H1 (cell line): ENCODE measurements around the gene TAF4.

Experiments used
- CTCF ChIP-seq, 3 experiments: IDR thresholded peaks; 1 replicate in 2 of 3; 2 replicates in 1 of 3; pipeline versions ENCODE4 v1.5.1 to v1.6.1; 2011; ENCODE audit warnings: low read length in 3 of 3, mild to moderate bottlenecking in 3 of 3, inconsistent platforms in 2 of 3, low read depth in 1 of 3, moderate library complexity in 1 of 3; ENCODE audit not compliant: insufficient read depth in 1 of 3; ENCODE audit errors: control extremely low read depth in 1 of 3
- EZH2 ChIP-seq: fragments of 200-600 bp; sonication (generic); IDR thresholded peaks from 2 replicates; pipeline ENCODE4 v1.7.1; 2012; ENCODE audit warnings: low read depth, mild to moderate bottlenecking, moderate library complexity, low read length, inconsistent platforms; ENCODE audit not compliant: severe bottlenecking
- HDAC2 ChIP-seq, 2 experiments: fragments of 300-600 bp in 1 of 2; sonication (generic) in 1 of 2; IDR thresholded peaks; 2 replicates each; pipeline ENCODE4 v1.6.1; 2011 to 2012; ENCODE audit warnings: low read depth in 2 of 2, low read length in 2 of 2, mild to moderate bottlenecking in 2 of 2, moderate library complexity in 2 of 2, borderline replicate concordance in 1 of 2, inconsistent platforms in 1 of 2
- POLR2A ChIP-seq, 2 experiments: IDR thresholded peaks; 1 replicate in 1 of 2; 2 replicates in 1 of 2; pipeline ENCODE4 v1.6.1; 2011; ENCODE audit warnings: low read depth in 2 of 2, low read length in 2 of 2, mild to moderate bottlenecking in 2 of 2; ENCODE audit errors: control extremely low read depth in 1 of 2
- SRF ChIP-seq: IDR thresholded peaks from 2 replicates; pipeline ENCODE4 v1.6.1; 2011; ENCODE audit warnings: mild to moderate bottlenecking, low read depth, low read length, moderate library complexity
- TCF12 ChIP-seq: IDR thresholded peaks from 2 replicates; pipeline ENCODE4 v1.6.1; 2011; ENCODE audit warnings: low read depth, mild to moderate bottlenecking, low read length
- YY1 ChIP-seq: IDR thresholded peaks from 2 replicates; pipeline ENCODE4 v1.6.1; 2011; ENCODE audit warnings: low read depth, mild to moderate bottlenecking, low read length
- TF ChIP-seq, protein P1 (sequence below): IDR thresholded peaks from 2 replicates; pipeline ENCODE4 v1.6.1; 2011; ENCODE audit warnings: low read length, improper control_type of control experiment

DNA sequence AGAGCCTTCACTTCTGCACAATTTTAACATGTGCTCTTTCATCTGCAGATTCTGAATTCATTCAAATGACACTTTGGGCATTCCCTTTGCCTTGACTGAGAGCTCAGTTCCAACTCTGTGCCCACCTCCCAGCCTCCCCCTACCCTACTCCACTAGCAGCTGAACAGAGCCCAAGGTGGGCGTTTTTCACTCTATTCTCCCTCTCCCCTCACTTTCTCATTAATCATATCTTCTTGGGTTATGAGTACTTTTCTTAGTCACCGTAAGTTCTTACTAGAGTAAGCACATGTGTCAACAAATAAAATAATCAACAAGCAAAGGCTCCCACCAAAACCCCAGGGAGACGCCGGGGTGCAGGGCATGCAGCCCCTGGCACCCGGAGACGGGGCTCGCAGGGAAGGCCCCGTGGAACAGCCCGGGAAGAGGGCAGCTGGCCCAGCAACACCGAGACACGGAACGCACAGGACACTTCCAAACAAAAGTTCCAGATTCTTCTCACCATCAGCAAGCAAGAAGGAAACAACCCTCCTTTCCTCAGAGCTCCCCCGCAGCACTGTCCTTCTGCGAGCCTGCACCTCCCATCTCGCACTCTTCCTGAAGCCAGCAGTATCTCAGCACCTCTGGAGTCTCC lies 34.1 kb downstream of the TAF4 start:
- no peak for TF ChIP-seq POLR2A (IDR thresholded peaks at IDR 0.05; ENCODE audit: control extremely low read depth in 1 of 2, low read depth in 2 of 2, low read length in 2 of 2)
- no peak for TF ChIP-seq CTCF (IDR thresholded peaks at IDR 0.05; ENCODE audit: control extremely low read depth in 1 of 3, insufficient read depth in 1 of 3, low read depth in 1 of 3, low read length in 3 of 3)
- no peak for TF ChIP-seq TCF12
- TF ChIP-seq HDAC2 (IDR thresholded peaks at IDR 0.05; ENCODE audit: borderline replicate concordance in 1 of 2, low read depth in 2 of 2, low read length in 2 of 2) = no peak
- no peak for TF ChIP-seq SRF
- TF ChIP-seq YY1 = no peak
- TF ChIP-seq, protein P1, sequence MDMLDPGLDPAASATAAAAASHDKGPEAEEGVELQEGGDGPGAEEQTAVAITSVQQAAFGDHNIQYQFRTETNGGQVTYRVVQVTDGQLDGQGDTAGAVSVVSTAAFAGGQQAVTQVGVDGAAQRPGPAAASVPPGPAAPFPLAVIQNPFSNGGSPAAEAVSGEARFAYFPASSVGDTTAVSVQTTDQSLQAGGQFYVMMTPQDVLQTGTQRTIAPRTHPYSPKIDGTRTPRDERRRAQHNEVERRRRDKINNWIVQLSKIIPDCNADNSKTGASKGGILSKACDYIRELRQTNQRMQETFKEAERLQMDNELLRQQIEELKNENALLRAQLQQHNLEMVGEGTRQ = no peak
- no peak for TF ChIP-seq EZH2
